H1 (cell line): ENCODE data around the gene NMRAL1. TPM values are rescaled to one million over a fixed set of nuclear protein-coding genes. Genes with fewer than 3 reads are reported as not detected.

Experiments used
- ASH2L ChIP-seq: fragments of 200-600, 300-600 bp; sonication (generic); IDR thresholded peaks from one replicate; pipeline ENCODE4 v1.7.1; 2017; ENCODE audit warnings: low read length
- BCL11A ChIP-seq, 2 experiments: IDR thresholded peaks; one replicate each; pipeline ENCODE4 v1.6.1; 2011; ENCODE audit warnings: low read depth in 2 of 2, low read length in 2 of 2, mild to moderate bottlenecking in 2 of 2
- CREB1 ChIP-seq: IDR thresholded peaks from 2 replicates; pipeline ENCODE4 v1.6.1; 2012; ENCODE audit warnings: inconsistent platforms
- EGR1 ChIP-seq: IDR thresholded peaks from 2 replicates; pipeline ENCODE4 v1.6.1; 2011; ENCODE audit warnings: low read depth, low read length, borderline replicate concordance
- EP300 ChIP-seq, 2 experiments: IDR thresholded peaks; 1 replicate in 1 of 2; 2 replicates in 1 of 2; pipeline ENCODE4 v1.6.1; 2011 to 2012; ENCODE audit warnings: low read depth in 2 of 2, low read length in 2 of 2, mild to moderate bottlenecking in 2 of 2, borderline replicate concordance in 1 of 2, inconsistent platforms in 1 of 2, moderate library complexity in 1 of 2
- GABPA ChIP-seq: IDR thresholded peaks from 2 replicates; pipeline ENCODE4 v1.6.1; 2011; ENCODE audit warnings: mild to moderate bottlenecking, low read length, moderate library complexity, borderline replicate concordance; ENCODE audit not compliant: insufficient read depth
- HDAC6 ChIP-seq: IDR thresholded peaks from one replicate; pipeline ENCODE4 v1.7.1; 2012; ENCODE audit warnings: low read depth, mild to moderate bottlenecking, inconsistent platforms, low read length, moderate library complexity
- KDM4A ChIP-seq: IDR thresholded peaks from one replicate; pipeline ENCODE4 v1.7.1; 2012; ENCODE audit warnings: low read depth, mild to moderate bottlenecking, moderate library complexity, low read length, inconsistent platforms; ENCODE audit not compliant: severe bottlenecking
- MAFK ChIP-seq: IDR thresholded peaks from 2 replicates; pipeline ENCODE4 v1.6.1; 2012; ENCODE audit warnings: low read depth, mild to moderate bottlenecking, improper control_type of control experiment, low read length
- PHF8 ChIP-seq: fragments of 200-600 bp; sonication (generic); conservative IDR thresholded peaks from 2 replicates; pipeline ENCODE4 v1.7.1; 2012; ENCODE audit warnings: low read depth, mild to moderate bottlenecking, inconsistent platforms, low read length, moderate library complexity
- POLR2AphosphoS5 ChIP-seq: IDR thresholded peaks from 2 replicates; pipeline ENCODE4 v1.6.1; 2011; ENCODE audit warnings: low read depth, low read length
- POU5F1 ChIP-seq: IDR thresholded peaks from 2 replicates; pipeline ENCODE4 v1.6.1; 2011; ENCODE audit warnings: low read depth, mild to moderate bottlenecking, low read length, moderate library complexity
- RNF2 ChIP-seq: fragments of 200-900, 300-1000 bp; sonication (generic); IDR thresholded peaks from 2 replicates; pipeline ENCODE4 v1.7.1; 2016; ENCODE audit warnings: borderline replicate concordance, low read depth, mild to moderate bottlenecking, antibody characterized with exemption, low read length; ENCODE audit not compliant: poor library complexity, severe bottlenecking; ENCODE audit errors: missing control alignments
- RXRA ChIP-seq: IDR thresholded peaks from 2 replicates; pipeline ENCODE4 v1.6.1; 2011; ENCODE audit warnings: low read depth, mild to moderate bottlenecking, low read length, moderate library complexity; ENCODE audit not compliant: insufficient read depth
- SAP30 ChIP-seq: fragments of 300-600 bp; sonication (generic); IDR thresholded peaks from 2 replicates; pipeline ENCODE4 v1.7.1; 2012; ENCODE audit warnings: low read length, moderate library complexity, mild to moderate bottlenecking, inconsistent platforms; ENCODE audit not compliant: insufficient read depth, insufficient replicate concordance
- SIX5 ChIP-seq: IDR thresholded peaks from 2 replicates; pipeline ENCODE4 v1.6.1; 2011; ENCODE audit warnings: mild to moderate bottlenecking, low read depth, low read length
- SUZ12 ChIP-seq: fragments of 200-600 bp; sonication (generic); IDR thresholded peaks from 2 replicates; pipeline ENCODE4 v1.6.1; 2012; ENCODE audit warnings: mild to moderate bottlenecking, inconsistent platforms, low read length, moderate library complexity, mixed read lengths
- TCF12 ChIP-seq: IDR thresholded peaks from 2 replicates; pipeline ENCODE4 v1.6.1; 2011; ENCODE audit warnings: low read depth, mild to moderate bottlenecking, low read length
- polyA plus RNA-seq, 7 experiments: library from polyadenylated mRNA; depleted of rRNA in 3 of 7; stranded (reverse) in 5 of 7; unstranded in 2 of 7; fragments of >200 nt in 5 of 7; fragments of 200-250 nt in 2 of 7; gene quantifications; 1 replicate in 5 of 7; 2 replicates in 1 of 7; 4 replicates in 1 of 7; pipeline versions ENCODE4 v1.2.1 to v1.2.3, GENCODE V29; 2011 to 2013; ENCODE audit warnings: missing spikeins in 2 of 7, mixed read lengths in 2 of 7
- total RNA-seq: library from RNA; stranded (reverse); fragmentation: NEBNext Ultra II Directional; extraction: Animal tissue kit (Norgen Biotek cat#: 25700); gene quantifications from 2 replicates; pipeline ENCODE4 v1.2.1, GENCODE V29; 2021

Gene NMRAL1
- total and polyA plus RNA-seq, 2 of the 8 experiments (the other 6 are each of a cell fraction or from before 2014, with no cell fraction given) = 66.8 to 143 TPM

DNA sequence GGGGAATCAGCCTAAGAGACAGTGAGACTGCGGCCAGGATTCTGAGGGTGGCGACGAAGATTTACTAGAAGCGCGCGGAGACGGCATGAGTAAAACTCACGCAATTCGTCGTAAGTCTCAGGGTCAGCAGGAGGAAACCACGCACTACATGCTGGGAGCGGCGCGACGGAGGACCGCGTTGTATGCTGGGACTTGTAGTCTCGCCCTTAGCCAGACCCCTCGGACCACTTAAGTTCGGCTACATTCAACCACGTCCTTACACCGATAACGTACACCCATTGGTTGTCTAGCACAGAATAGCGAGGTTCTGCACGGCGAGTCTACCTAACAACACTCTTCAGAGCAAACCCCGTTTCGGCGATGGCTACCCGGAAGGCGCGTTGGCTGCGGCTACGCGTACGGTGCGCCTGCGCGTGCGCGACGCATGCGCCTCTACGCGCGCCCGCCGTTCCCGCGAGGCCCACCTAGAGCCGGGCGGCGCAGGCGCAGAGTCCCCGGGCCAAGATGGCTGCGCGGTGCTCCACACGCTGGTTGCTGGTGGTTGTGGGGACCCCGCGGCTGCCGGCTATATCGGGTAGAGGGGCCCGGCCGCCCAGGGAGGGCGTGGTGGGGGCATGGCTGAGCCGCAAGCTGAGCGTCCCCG lies 48.9 kb downstream of the NMRAL1 start, which contains the start of gene DNAJA3 (continued):
- TF ChIP-seq PHF8 (peak; percentile 94), BCL11A (IDR thresholded peaks at IDR 0.05; ENCODE audit: low read depth in 2 of 2, low read length in 2 of 2) (no peak), MAFK (no peak), KDM4A (peak; percentile 97), SAP30 (no peak), SUZ12 (no peak), GABPA (no peak), POU5F1 (no peak), HDAC6 (no peak), CREB1 (peak; percentile 91), EP300 (IDR thresholded peaks at IDR 0.05; ENCODE audit: borderline replicate concordance in 1 of 2, low read depth in 2 of 2, low read length in 2 of 2) (no peak), EGR1 (no peak), RXRA (no peak), ASH2L (peak; percentile 91), TCF12 (no peak), SIX5 (peak; percentile 76), RNF2 (no peak), POLR2AphosphoS5 (peak; percentile 98)
- TF ChIP-seq, all 59 proteins: peak for 24
